Measurements from ENCODE around the gene PIGQ.

PIGQ gene

DNA sequence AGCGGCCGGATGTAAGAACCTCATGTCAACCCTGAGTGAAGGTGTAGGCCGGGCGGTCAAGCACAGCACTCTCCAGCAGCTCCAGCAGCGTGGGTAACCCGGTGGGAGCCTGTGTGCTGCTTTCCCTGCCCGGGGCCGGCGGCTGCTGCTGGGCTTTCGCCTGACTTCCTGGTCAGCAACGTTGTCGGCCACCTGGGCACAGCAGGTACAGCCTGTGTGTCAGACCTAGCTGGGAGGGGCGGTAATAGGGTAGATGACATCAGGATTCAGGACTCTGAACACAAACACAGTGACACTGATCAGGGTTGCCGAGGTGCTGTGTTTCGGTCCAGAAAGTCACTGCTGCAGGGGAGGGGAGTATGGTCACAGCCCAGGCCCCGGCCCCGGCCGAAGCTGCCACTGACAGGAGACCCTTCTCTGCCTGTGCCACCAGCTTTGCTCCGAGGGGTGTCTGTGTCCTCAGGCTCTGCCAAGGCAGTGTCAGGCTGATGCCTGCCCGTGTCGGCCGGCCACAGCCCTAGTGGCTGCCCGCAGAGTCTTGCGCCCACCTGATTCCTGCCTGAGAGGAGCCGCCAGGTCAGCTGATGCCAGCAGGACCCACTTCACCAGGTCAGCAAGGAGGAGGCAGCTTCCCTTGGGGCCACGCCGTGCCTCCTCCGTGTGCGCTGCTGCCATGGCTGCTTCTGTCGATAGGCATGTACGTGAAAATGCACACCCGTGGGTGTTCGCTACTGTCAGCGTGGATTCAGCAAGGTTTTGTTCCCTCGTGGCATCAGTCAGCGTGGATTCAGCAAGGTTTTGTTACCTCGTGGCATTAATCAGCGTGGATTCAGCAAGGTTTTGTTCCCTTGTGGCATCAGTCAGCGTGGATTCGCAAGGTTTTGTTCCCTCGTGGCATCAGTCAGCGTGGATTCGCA, 29.3 kb downstream of the PIGQ start:
- in situ Hi-C loops (cut with MboI; ENCODE audit: low sequenced_read_pairs) = no loop called here

DNA sequence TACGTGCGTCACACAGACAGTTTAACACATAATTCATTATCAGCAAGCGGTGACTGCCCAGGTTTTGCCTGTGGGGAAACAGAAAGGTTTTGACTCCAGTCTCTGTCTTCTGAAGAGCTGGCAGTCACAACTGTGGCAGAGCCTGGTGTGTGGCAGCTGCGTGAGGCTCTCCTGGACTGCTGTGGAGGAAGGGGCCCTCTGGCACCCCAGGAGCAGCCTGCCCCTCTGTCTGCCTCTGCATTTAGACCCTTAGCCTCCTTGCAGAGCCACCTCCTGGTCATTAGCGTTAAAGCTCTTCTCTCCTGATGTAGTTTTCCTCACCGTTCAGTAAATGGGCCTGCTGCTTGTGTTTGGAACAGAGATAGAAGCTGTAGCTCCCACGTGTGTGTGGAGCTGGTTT, 31.0 kb downstream of the PIGQ start:
- in situ Hi-C loops (cut with MboI; ENCODE audit: low sequenced_read_pairs) = no loop called here

DNA sequence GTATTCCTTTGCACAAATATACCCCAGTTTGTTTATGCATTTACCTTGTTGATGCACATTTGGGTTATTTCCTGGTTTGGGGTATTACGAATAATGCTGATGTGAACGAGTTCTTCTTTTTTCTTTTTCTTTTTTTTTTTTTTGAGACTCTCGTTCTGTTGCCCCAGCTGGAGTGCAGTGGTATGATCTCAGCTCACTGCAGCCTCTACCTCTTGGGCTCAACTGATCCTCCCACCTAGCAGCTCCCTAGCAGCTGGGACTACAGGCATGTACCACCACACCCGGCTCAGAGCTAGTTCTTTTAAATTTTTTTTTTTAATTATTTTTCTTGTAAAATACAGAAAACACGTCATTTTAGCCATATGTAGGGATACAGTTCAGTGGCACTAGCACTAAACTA, 34.2 kb downstream of the PIGQ start:
- in situ Hi-C loops (cut with MboI; ENCODE audit: low sequenced_read_pairs) = no loop called here

DNA sequence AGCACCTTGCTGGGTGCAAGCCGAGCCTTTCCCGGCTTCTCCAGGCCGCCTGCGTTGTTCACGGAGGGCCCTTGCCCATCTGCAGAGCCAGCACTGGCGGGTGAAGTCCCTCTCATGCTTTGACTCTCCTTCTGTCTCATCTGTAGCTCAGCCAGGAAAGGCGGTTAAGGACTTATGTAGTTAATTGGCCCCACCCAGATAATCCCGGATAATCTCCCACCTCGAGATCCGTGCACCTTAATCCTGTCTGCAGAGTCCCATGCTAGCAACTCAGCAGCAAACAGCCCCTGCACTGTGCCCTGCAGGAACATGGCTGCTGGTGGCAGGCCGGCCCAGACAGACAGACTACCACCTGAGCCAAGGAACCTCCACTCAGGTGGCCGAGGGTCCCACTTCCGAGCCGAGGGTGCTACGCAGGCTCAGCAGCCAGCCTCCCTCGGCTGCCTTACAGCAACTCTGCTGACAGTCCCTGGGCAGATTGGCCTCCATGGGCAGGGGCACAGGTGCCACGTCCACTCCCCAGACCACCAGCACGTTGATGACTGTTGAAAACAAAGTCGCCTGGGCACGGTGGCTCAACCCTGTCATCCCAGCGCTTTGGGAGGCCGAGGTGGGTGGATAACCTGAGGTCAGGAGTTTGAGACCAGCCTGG, 37.0 kb downstream of the PIGQ start:
- in situ Hi-C loops (cut with MboI; ENCODE audit: low sequenced_read_pairs) = no loop called here

DNA sequence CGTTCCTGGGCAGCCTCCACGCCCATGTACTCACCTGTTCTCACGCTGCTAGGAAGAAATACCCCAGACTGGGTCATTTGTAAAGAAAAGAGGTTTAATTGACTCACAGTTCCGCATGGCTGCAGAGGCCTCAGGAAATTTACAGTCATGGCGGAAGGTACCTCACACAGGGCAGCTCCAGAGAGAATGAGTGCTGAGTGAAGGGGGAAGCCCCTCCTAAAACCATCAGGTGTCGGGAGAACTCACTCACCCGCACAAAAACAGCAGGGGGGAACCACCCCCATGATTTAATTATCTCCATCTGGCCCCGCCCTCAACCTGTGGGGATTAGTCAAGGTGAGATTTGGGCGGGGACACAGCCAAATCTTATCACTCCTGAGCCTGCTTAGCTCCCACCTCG, 38.3 kb downstream of the PIGQ start:
- in situ Hi-C loops (cut with MboI; ENCODE audit: low sequenced_read_pairs) = no loop called here

DNA sequence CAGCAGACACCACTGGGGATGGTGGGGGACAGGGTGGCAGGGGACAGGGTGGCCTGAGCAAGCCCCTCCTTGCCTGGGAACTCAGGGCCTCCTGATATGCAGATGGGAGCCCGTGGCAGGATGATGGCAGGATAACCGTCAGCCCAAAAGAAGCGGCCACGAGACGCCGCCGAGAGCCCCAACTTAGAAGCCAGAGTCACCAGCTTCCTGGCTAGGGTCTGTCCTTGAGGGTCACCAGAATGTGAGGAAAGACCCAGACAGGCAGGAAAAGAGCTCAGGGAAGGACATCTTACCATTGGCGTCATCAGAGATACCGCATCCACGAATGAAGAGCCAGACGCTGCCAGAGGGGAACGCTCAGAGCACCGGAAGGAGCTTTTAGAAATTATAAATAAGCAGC, 39.5 kb downstream of the PIGQ start:
- in situ Hi-C loops (cut with MboI; ENCODE audit: low sequenced_read_pairs) = no loop called here

DNA sequence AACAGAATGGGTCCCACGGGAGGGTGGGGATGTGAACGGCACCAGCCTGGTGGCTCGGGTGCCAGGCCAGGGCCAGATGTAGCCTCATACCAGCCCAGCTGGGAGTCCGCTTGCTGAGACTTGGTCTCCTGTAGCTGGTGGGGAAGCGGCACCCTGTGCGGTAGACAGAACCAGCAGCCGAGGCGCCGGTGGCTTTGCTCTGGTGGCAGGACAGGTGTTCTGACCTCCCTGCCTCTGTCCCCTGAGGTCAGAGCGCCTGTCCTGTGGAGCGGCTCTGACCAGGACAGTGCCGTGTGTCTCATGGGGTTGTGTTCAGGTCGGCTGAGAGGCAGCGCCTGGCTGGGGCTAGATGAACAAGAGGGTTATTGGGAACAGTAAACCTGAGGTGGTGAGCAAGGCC, 40.2 kb downstream of the PIGQ start:
- in situ Hi-C loops (cut with MboI; ENCODE audit: low sequenced_read_pairs) = no loop called here

DNA sequence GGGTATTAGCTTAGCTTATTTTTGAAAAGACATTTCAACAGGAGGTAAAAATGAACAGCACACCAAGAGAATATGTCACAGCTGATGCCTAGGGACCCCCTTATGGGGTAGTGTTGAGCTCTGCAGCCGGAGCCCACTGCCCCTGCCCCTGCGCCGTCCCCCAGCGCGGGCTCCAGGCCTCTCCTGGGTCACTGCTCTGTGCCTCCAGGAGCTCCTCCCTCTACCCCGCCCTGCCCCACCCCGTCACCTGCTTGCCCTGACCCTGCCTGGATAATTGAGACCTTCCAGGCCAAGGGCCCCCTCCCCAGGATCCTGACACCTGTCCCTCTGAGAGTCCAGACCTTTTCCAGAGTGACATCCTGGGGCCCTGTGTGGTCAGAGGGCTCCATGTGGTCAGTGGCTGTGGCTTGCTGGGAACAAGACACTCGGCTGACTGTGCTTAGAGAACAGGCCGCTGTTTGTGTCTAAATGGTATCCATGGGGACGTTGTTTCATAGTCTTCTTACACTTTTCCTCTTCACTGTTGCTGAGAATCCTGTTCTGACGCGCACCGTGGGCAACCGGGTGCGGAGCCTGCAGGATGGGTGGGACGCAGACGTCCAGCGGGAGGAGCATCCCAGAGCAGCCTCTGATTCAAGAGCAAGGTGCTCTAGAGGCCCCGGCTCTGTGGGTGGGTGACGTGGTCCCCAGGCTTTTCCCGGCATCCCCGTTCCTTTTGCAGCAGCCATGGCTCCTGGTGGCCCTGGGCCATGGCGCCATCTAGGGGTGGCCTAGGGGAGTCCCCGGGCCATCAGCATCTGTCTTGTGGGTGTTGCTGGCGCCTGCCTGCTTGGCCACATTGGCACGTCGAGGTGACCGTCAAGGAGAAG, 41.0 kb downstream of the PIGQ start:
- in situ Hi-C loops (cut with MboI; ENCODE audit: low sequenced_read_pairs) = no loop called here

DNA sequence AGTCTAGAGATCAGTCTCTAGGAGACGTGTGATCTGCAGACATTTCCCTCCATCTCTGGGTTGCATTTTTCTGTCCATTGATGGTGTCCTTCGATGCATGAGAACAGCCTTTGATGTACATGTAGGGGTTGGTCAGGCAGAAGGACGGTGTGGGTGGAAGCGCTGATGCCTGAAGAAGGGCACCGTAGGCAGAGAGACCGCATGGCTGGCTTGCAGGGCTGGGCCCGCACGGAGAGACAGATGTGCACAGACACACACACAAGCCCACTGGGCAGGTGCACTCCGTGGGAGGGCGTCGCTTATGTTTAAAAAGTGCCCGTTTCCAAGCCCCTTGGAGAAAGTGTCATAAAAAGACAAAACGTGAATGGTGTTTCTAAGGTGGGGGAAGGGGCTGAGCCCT, 45.4 kb downstream of the PIGQ start:
- in situ Hi-C loops (cut with MboI; ENCODE audit: low sequenced_read_pairs) = no loop called here

DNA sequence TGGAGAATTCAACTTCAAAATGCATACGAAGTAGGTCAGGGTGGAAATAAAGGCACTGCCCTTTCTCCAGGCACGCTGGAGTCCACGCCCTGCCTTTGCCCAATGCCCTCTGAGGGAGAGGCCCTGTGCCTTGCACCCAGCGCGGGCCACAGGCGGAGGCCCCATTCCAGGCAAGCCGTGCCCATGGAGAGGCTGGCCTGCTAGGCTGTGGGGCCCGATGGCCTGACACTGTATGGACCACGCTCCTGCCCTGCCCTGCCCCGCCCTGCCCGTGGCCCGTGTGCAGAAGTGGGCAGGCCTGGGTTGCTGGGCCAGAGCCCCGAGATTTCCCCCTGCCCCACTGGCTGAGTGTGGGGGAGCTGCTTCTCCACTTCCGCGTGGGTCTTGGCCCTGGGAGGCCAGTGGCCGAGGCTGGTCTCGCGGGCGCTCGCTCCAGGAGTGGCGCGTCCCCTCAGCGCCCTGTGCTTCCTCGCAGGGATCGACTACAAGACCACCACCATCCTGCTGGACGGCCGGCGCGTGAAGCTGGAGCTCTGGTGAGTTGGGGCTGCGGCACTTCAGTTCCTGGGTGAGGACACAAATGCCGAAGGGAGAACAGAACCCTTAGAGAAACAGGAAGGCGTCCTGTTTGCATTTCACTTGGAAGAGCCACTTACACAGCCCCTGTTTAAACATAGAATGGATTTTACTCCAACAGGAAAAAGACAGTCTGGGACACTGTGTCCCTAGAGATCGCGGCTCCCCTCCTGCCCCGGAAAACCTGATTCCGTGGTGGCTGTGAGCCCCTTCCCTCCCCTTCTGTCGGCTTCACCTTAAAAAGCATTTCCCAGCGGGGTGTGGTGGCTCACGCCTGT, 47.2 kb downstream of the PIGQ start:
- in situ Hi-C loops (cut with MboI; ENCODE audit: low sequenced_read_pairs) = no loop called here

DNA sequence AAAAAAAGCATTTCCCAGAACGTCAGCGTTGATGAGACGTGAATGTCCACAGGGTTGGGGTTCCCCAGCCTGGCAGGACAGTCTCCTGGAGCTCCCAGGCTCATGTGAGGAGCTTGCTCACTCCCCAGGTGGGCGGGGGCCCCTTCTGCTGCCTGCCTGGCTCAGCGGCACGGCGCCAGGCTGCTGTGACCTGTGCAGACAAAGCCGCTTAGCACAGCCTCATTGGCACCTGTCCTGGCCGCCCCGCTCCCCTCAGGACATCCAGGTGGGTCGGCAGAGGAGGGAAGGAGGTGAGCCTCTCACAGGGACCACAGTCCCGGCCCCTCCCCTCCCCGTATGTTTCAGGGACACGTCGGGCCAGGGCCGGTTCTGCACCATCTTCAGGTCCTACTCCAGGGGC, 48.1 kb downstream of the PIGQ start:
- in situ Hi-C loops (cut with MboI; ENCODE audit: low sequenced_read_pairs) = no loop called here

DNA sequence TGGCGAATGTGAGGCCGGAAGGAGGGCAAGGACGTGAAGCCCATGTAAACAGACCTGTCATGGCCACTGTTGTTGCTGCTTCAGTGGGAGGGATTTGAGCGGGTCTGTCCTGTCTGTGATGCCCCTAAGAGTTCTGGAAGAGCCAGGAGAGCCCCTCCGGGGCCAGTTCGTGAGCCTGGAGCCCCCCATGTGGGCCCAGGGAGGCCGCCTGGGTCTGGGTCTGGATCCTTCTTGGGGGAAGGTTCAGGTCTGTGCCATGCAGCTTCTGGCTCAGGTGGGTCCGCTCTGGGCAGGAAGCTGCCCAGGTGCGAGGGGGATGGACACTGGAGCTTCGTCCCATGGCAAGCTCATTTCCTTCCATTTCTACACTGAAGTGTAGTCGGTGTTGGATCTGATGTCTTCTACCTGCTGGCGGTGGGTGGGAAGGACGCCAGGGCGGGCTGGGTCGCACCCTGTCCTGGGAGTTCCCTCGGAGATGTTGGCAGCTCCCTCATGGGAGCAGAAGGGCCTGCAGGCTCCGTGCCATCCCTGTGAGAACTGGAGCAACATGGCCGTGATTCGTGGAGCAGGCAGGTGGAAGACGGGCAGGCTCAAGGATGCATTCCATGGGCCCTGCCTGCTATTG, 49.8 kb downstream of the PIGQ start:
- in situ Hi-C loops (cut with MboI; ENCODE audit: low sequenced_read_pairs) = no loop called here

DNA sequence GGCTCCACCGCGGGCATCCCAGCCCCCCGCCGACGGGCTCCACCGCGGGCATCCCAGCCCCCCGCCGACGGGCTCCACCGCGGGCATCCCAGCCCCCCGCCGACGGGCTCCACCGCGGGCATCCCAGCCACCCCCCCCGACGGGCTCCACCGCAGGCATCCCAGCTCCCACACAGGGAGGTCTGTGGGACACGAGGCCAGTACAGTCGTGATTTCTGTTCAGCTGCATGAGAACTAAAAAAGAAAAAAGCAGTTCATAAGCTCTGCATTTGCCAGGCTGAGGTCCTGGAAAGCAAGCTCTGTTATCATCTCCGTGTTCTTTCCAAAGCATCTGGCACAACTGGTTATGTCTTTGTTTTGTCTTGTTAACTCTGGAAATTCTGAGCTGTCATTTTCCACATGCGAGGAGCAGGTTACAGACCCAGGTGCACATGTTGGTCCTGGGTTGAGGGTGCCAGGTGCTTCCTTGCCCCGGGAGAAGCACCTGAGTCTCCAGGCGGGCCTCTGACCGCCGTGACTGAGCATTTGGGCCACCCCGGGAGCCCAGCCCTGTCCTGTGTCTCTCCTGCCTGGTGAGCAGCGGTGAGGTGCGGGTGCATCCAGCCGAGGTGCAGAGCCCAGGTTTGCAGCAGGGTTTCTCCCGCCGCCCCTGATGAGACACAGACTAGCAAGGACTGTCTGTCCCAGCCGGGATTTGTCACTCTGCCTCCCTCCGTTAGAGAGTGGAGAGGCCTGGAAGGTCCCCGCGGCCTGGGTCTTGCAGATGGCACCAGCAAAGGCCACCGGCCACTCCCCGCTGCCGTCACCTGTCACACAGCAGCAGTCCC, 51.1 kb downstream of the PIGQ start:
- in situ Hi-C loops (cut with MboI; ENCODE audit: low sequenced_read_pairs) = no loop called here

DNA sequence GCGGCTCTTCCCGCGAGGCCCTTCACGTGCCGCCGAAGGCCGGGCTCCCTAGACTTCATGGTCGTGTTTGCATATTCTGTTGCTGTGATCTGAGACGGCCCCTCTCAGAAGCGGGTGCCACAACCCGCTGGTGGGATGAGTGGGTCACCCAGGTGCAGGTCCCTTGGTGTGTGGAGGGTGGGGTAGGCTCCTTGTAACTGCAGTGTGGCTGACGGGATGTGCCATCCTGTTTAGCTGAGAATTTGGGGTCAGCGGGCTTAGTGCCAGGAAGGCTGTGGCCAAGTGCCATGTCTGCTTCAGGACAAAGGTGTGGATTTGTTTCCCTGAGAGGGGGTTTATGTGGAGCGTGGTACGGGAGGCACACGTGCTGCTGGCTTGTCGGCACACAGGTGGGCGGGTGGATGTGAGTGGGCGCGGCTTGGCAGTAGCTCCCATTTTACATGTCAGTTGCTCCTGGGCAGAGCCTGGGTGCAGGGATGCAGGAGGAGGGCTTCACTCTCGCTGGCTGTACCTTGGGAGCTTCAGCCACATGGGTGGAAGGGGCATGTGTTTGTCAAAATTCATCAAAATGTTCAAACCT, 51.8 kb downstream of the PIGQ start:
- in situ Hi-C loops (cut with MboI; ENCODE audit: low sequenced_read_pairs) = no loop called here

DNA sequence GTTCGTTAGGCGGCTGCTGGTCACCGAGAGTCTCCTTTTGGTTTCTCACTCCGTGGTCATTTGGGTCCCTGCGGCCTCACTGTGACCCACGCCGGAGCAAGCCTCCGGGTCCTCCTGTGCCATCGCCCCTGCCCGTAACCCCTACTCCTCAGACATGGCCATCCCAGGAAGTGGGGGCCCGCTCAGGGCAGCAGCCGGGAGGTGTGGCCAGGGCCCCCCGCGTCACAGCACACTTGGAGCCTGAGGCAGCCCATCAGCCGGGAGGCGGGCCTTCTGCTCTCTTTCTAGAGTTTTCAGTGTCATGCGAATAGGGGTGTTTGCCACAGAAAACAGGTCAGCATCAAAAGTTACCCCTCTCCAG, 53.1 kb downstream of the PIGQ start:
- in situ Hi-C loops (cut with MboI; ENCODE audit: low sequenced_read_pairs) = no loop called here

DNA sequence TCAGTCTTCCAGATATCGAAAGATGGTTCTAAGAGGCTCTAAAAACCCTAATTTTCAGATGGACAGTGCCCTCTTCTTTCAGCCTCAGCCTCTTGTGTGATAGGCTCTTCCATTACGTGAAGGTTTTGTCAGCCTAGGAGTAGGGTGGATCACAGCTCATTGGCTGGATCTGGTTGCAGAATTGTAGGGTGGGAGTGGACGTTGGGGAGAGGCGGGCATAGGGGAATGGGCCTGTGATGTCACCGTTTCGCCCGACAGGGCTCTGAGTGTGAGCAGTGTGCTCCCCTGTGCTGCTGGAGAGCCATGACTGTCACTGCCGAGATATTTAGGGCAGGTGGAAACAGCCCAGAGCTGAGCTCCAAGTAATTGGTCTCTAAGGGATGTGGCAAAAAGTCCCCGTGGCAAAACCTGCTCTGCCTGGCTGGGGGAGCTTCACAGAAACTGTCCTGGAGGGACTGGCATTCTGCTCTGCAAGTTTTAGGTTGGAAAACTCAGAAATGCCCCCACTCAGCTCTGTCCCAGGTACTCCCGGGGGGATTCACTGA, 54.8 kb downstream of the PIGQ start:
- in situ Hi-C loops (cut with MboI; ENCODE audit: low sequenced_read_pairs) = no loop called here

DNA sequence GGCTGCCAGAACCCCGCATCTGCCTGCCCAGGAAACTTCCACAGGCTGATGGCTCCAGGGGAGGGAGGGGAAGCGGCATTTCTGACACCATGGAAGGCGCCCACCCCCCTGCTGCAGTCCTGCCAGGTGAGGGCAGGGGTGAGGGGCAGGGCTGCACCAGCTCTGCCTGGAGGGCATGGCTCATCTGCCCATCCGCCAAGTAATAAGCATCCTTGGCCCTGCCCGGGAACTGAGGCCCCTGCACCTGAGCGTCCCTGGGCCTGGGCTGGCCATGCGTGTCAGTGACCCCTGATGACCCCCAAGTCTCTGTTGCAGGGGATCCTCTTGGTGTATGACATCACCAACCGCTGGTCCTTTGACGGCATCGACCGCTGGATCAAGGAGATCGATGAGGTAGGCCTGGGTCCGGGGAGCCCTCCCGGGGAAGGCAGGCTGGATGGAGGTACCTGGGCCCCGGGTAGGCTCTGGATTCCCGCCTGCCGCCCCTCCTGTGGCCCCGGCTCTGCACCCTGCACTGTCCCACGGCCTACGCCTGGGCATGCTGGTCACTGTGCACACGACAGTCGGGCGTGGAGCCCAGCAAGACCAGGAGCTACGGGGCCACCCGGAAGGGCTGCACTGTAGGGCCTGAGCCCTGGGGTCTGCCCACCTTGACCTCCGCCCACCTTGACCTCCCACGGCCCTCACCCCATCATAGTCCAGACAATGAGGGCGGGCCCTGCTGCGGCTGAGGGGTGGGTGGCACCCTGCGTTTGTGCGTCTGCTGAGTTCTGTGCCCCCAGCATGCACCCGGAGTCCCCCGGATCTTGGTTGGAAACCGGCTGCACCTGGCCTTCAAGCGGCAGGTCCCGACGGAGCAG, 55.6 kb downstream of the PIGQ start:
- in situ Hi-C loops (cut with MboI; ENCODE audit: low sequenced_read_pairs) = no loop called here

Measured in HL-60/S4 treated with retinoic acid at 250 ng/mL for 4 days and 3 days (cell line).